ENCODE measurements around the gene SMAD4.
"Not testable (repeated sequence)": the region's sequence is repeated elsewhere in the genome, so short reads cannot be mapped to it uniquely, and the experiment has no call there.

The SMAD4 gene

GRCh38 chr18:51029694-51030536 is at the start of gene SMAD4:
SMAD4 (plus strand) TSS chr18:51030213; CDS start chr18:51047047, 16,834 bp downstream.
- DNase-seq = peak; percentile 97

GRCh38 chr18:50981381-50981780 is 48.6 kb upstream of the SMAD4 start:
- no peak for DNase-seq

- DNase-seq = no peak
These were observed 47.8 kb upstream of the SMAD4 start for GRCh38 chr18:50982086-50982801.

- no peak for DNase-seq
These were observed 47.2 kb upstream of the SMAD4 start for GRCh38 chr18:50982802-50983179.

GRCh38 chr18:50986360-50987087 is 43.5 kb upstream of the SMAD4 start:
- DNase-seq = no peak

- DNase-seq = no peak
These were observed 42.8 kb upstream of the SMAD4 start for GRCh38 chr18:50987261-50987660.

- DNase-seq = no peak
These were observed 40.3 kb upstream of the SMAD4 start for GRCh38 chr18:50989711-50990110.

GRCh38 chr18:50992351-50992762 is 37.7 kb upstream of the SMAD4 start:
- DNase-seq = no peak

GRCh38 chr18:50994031-50994430 is 36.0 kb upstream of the SMAD4 start:
- no peak for DNase-seq

- DNase-seq = not testable (repeated sequence)
These were observed 26.8 kb upstream of the SMAD4 start for GRCh38 chr18:51003174-51003573.

- DNase-seq = no peak
These were observed 23.8 kb upstream of the SMAD4 start for GRCh38 chr18:51006061-51006818.

- no peak for DNase-seq
These were observed 22.8 kb upstream of the SMAD4 start for GRCh38 chr18:51006948-51007789.

GRCh38 chr18:51007790-51008139 is 22.2 kb upstream of the SMAD4 start:
- no peak for DNase-seq

GRCh38 chr18:51009072-51009471 is 20.9 kb upstream of the SMAD4 start:
- DNase-seq = peak; percentile 92

GRCh38 chr18:51010218-51010617 is 19.8 kb upstream of the SMAD4 start:
- DNase-seq = no peak

GRCh38 chr18:51011709-51012108 is 18.3 kb upstream of the SMAD4 start:
- DNase-seq = no peak

- DNase-seq = no peak
These were observed 17.6 kb upstream of the SMAD4 start for GRCh38 chr18:51012441-51012840.

- DNase-seq = no peak
These were observed 16.8 kb upstream of the SMAD4 start for GRCh38 chr18:51013259-51013658.

- no peak for DNase-seq
These were observed 12.7 kb upstream of the SMAD4 start for GRCh38 chr18:51017140-51017879.

- DNase-seq = no peak
These were observed 9.5 kb upstream of the SMAD4 start for GRCh38 chr18:51020536-51020935.
